ENCODE results near the gene PIK3R3. TPM values are rescaled to one million over a fixed set of nuclear protein-coding genes. Genes with fewer than 3 reads are reported as not detected.

The PIK3R3 gene
- total RNA-seq, 1 experiment from 2014 or later = 1.6 TPM

GRCh38 chr1:46176211-46176865, 43.9 kb upstream of the PIK3R3 start, which contains the start of gene P3R3URF:
TSS of gene P3R3URF (minus strand) at chr1:46176488. CDS start at chr1:46176471, 17 bp downstream.
- BruUV-seq (replicated peaks) = no TSS peak
- no peak within 1 kb of the TSS for H2AFZ ChIP-seq (ENCODE audit: low read depth, low read length, poor library complexity, severe bottlenecking)
- POLR2A ChIA-PET = no interaction called here

More at GRCh38 chr1:46176211-46176865, 43.9 kb upstream of the PIK3R3 start, which contains the start of gene P3R3URF:
- H3K27me3 ChIP-seq (ENCODE audit: insufficient read depth, low read length) = no peaks in the 10 kb centered on the region
- CTCF ChIA-PET = interaction anchor here (1.1 kb wide), 1 partner anchor 140 kb away, joined by 3 read pairs; no protein-coding TSS in a partner anchor
- no peaks in the 10 kb centered on the region for H3K9me2 ChIP-seq (ENCODE audit: insufficient read depth)
- H3K27ac ChIP-seq (ENCODE audit: low read depth, low read length) = no peak within 1 kb of the TSS
- DNase-seq (ENCODE audit: low read depth, low spot score) = no peak
- H3K36me3 ChIP-seq (ENCODE audit: control insufficient read depth in 1 of 2, insufficient read depth in 2 of 2, low read length in 2 of 2) = no peaks in the 10 kb centered on the region
- TF ChIP-seq REST (IDR thresholded peaks at IDR 0.05; ENCODE audit: low read depth) = no peak
- no peak for TF ChIP-seq EZH2phosphoT487 (IDR thresholded peaks at IDR 0.05; ENCODE audit: borderline replicate concordance)
- TF ChIP-seq JUND (IDR thresholded peaks at IDR 0.05) = no peak
- TF ChIP-seq SP1 (IDR thresholded peaks at IDR 0.05; ENCODE audit: low read depth) = no peak
- no peak for TF ChIP-seq ELF1 (IDR thresholded peaks at IDR 0.05; ENCODE audit: borderline replicate concordance, low read depth)
- no peak for TF ChIP-seq ZBTB33 (IDR thresholded peaks at IDR 0.05; ENCODE audit: extremely low read depth, insufficient replicate concordance, low read length)
- no peak within 1 kb of the TSS for H3K4me3 ChIP-seq (replicated peaks in 1 of 2; ENCODE audit: low read depth in 1 of 2, low read length in 2 of 2)
- H3K9me3 ChIP-seq (ENCODE audit: control insufficient read depth in 1 of 2, insufficient read depth in 1 of 2, low read depth in 1 of 2, low read length in 2 of 2) = no peaks in the 10 kb centered on the region
- H3K79me2 ChIP-seq (ENCODE audit: insufficient read depth, low read length) = no peaks in the 10 kb centered on the region
- no peak for ATAC-seq
- RAD21 ChIA-PET (ENCODE audit: low non-redundant PET in 1 of 2, low total read pairs in 2 of 2, uncharacterized antibody in 2 of 2, unreplicated experiment in 2 of 2) = no interaction called here
- intact Hi-C loops (cut with micrococcal nuclease) = loop anchor here (5.0 kb wide), 1 partner anchor 674 kb away; the partner anchor contains the start of genes CCDC163 and MMACHC
- no peak within 1 kb of the TSS for H3K9ac ChIP-seq (ENCODE audit: low read length)
- H4K20me1 ChIP-seq (ENCODE audit: insufficient read depth) = no peaks in the 10 kb centered on the region
- no peak within 1 kb of the TSS for H3K4me2 ChIP-seq (ENCODE audit: low read length)
- H3K4me1 ChIP-seq (ENCODE audit: control insufficient read depth in 1 of 2, insufficient read depth in 2 of 2, low read length in 2 of 2) = peaks cover 55 to 61% of the 10 kb centered on the region in 2 experiments
